ENCODE data around the gene PIBF1. TPM values are rescaled to one million over a fixed set of nuclear protein-coding genes. Genes with fewer than 3 reads are reported as not detected.

The PIBF1 gene
- total and polyA plus RNA-seq, 4 donors: 3.1 to 18.3 (median 6.5) TPM

GRCh38 chr13:72886272-72887067 lies 104.5 kb downstream of the PIBF1 start:
- H3K9ac ChIP-seq (ENCODE audit: low read depth in 1 of 2, low read length in 2 of 2): no peak overlapping the region
- 82% methylated on average over 5 of the region's 5 CpGs for WGBS
- no peak overlapping the region for H3K4me3 ChIP-seq (ENCODE audit: low read depth in 1 of 3, low read length in 3 of 3)
- H3K9me3 ChIP-seq (ENCODE audit: control insufficient read depth in 4 of 4, low read length in 3 of 4): no peaks in the 10 kb centered on the region
- DNase-seq (ENCODE audit: low spot score): no peak
- H3K36me3 ChIP-seq (ENCODE audit: control insufficient read depth in 4 of 4, insufficient read depth in 3 of 4, low read depth in 1 of 4, low read length in 3 of 4): no peaks in the 10 kb centered on the region
- TF ChIP-seq EGR1 (IDR thresholded peaks at IDR 0.05; ENCODE audit: low read depth in 2 of 2): no peak
- no peak for TF ChIP-seq ATF3 (IDR thresholded peaks at IDR 0.05)
- TF ChIP-seq RAD21 (IDR thresholded peaks at IDR 0.05): no peak
- no peak for TF ChIP-seq CTCF (IDR thresholded peaks at IDR 0.05; ENCODE audit: low read depth, low read length, missing input control)
- TF ChIP-seq JUND (IDR thresholded peaks at IDR 0.05): no peak
- TF ChIP-seq ZBTB33 (IDR thresholded peaks at IDR 0.05): no peak
- no peak for TF ChIP-seq FOXA1 (IDR thresholded peaks at IDR 0.05)
- TF ChIP-seq GABPA (IDR thresholded peaks at IDR 0.05 in 1 of 2, conservative IDR thresholded peaks at IDR 0.05 in 1 of 2): no peak
- no peak for TF ChIP-seq NR2F2 (IDR thresholded peaks at IDR 0.05)
- TF ChIP-seq SP1 (IDR thresholded peaks at IDR 0.05): no peak
- TF ChIP-seq YY1 (IDR thresholded peaks at IDR 0.05): no peak
- no peak for TF ChIP-seq RXRA (IDR thresholded peaks at IDR 0.05)
- no peak for TF ChIP-seq FOXA2 (IDR thresholded peaks at IDR 0.05)
- TF ChIP-seq HNF4A (conservative IDR thresholded peaks at IDR 0.05): no peak
- TF ChIP-seq HNF4G (IDR thresholded peaks at IDR 0.05): no peak
- H3K27me3 ChIP-seq (ENCODE audit: control insufficient read depth in 4 of 4, insufficient read depth in 4 of 4, low read length in 3 of 4): no peaks in the 10 kb centered on the region
- no peak overlapping the region for H3K27ac ChIP-seq (ENCODE audit: low read depth in 1 of 2, low read length in 2 of 2)
- no peaks in the 10 kb centered on the region for H3K4me1 ChIP-seq (ENCODE audit: control insufficient read depth in 4 of 4, insufficient read depth in 4 of 4, low read length in 3 of 4)

GRCh38 chr13:72889495-72889894 lies 107.6 kb downstream of the PIBF1 start:
- H3K4me1 ChIP-seq (ENCODE audit: control insufficient read depth in 4 of 4, insufficient read depth in 4 of 4, low read length in 3 of 4): no peaks in the 10 kb centered on the region
- 99% methylated on average over 1 of the region's 1 CpG for WGBS
- H3K9me3 ChIP-seq (ENCODE audit: control insufficient read depth in 4 of 4, low read length in 3 of 4): no peaks in the 10 kb centered on the region
- H3K27ac ChIP-seq (ENCODE audit: low read depth in 1 of 2, low read length in 2 of 2): no peak overlapping the region
- no peak overlapping the region for H3K4me3 ChIP-seq (ENCODE audit: low read depth in 1 of 3, low read length in 3 of 3)
- H3K36me3 ChIP-seq (ENCODE audit: control insufficient read depth in 4 of 4, insufficient read depth in 3 of 4, low read depth in 1 of 4, low read length in 3 of 4): peaks cover 0 to 2% (median 0%) of the 10 kb centered on the region in 4 donors
- DNase-seq (ENCODE audit: low spot score): no peak
- no peak overlapping the region for H3K9ac ChIP-seq (ENCODE audit: low read depth in 1 of 2, low read length in 2 of 2)
- no peaks in the 10 kb centered on the region for H3K27me3 ChIP-seq (ENCODE audit: control insufficient read depth in 4 of 4, insufficient read depth in 4 of 4, low read length in 3 of 4)
- TF ChIP-seq FOXA1 (IDR thresholded peaks at IDR 0.05): no peak
- TF ChIP-seq EGR1 (IDR thresholded peaks at IDR 0.05; ENCODE audit: low read depth in 2 of 2): no peak
- no peak for TF ChIP-seq SP1 (IDR thresholded peaks at IDR 0.05)
- no peak for TF ChIP-seq YY1 (IDR thresholded peaks at IDR 0.05)
- no peak for TF ChIP-seq REST (IDR thresholded peaks at IDR 0.05)
- TF ChIP-seq HNF4A (conservative IDR thresholded peaks at IDR 0.05): no peak
- no peak for TF ChIP-seq TAF1 (conservative IDR thresholded peaks at IDR 0.05)
- TF ChIP-seq FOXA2 (IDR thresholded peaks at IDR 0.05): no peak
- TF ChIP-seq RXRA (IDR thresholded peaks at IDR 0.05): no peak
- TF ChIP-seq MAX (IDR thresholded peaks at IDR 0.05): no peak
- TF ChIP-seq ATF3 (IDR thresholded peaks at IDR 0.05): no peak
- no peak for TF ChIP-seq HNF4G (IDR thresholded peaks at IDR 0.05)
- no peak for TF ChIP-seq CTCF (IDR thresholded peaks at IDR 0.05; ENCODE audit: low read depth, low read length, missing input control)
- no peak for TF ChIP-seq GABPA (IDR thresholded peaks at IDR 0.05 in 1 of 2, conservative IDR thresholded peaks at IDR 0.05 in 1 of 2)
- TF ChIP-seq NR2F2 (IDR thresholded peaks at IDR 0.05): no peak
- TF ChIP-seq JUND (IDR thresholded peaks at IDR 0.05): no peak
